Measurements from ENCODE around the gene HMX1.

The HMX1 gene

GRCh38 chr4:8840006-8840793 is 31.4 kb downstream of the HMX1 start:
- no peak for DNase-seq (ENCODE audit: low read depth)

GRCh38 chr4:8838961-8839431 is 32.6 kb downstream of the HMX1 start:
- no peak for DNase-seq (ENCODE audit: low read depth)

- no peak for DNase-seq (ENCODE audit: low read depth)
Measured at GRCh38 chr4:8838296-8838960, 33.2 kb downstream of the HMX1 start.

- DNase-seq (ENCODE audit: low read depth): no peak
Measured at GRCh38 chr4:8837181-8837841, 34.3 kb downstream of the HMX1 start.

- DNase-seq (ENCODE audit: low read depth): no peak
Measured at GRCh38 chr4:8836664-8837171, 34.9 kb downstream of the HMX1 start.

- no peak for DNase-seq (ENCODE audit: low read depth)
Measured at GRCh38 chr4:8835521-8836365, 35.9 kb downstream of the HMX1 start.

- DNase-seq (ENCODE audit: low read depth): no peak
Measured at GRCh38 chr4:8834681-8835220, 36.9 kb downstream of the HMX1 start.

- no peak for DNase-seq (ENCODE audit: low read depth)
Measured at GRCh38 chr4:8832113-8832915, 39.3 kb downstream of the HMX1 start.

GRCh38 chr4:8831221-8832112 is 40.2 kb downstream of the HMX1 start:
- DNase-seq (ENCODE audit: low read depth): no peak

- no peak for DNase-seq (ENCODE audit: low read depth)
Measured at GRCh38 chr4:8830611-8831200, 40.9 kb downstream of the HMX1 start.

GRCh38 chr4:8830056-8830455 is 41.6 kb downstream of the HMX1 start:
- no peak for DNase-seq (ENCODE audit: low read depth)

- no peak for DNase-seq (ENCODE audit: low read depth)
Measured at GRCh38 chr4:8829584-8829983, 42.1 kb downstream of the HMX1 start.

- no peak for DNase-seq (ENCODE audit: low read depth)
Measured at GRCh38 chr4:8828869-8829268, 42.8 kb downstream of the HMX1 start.

- no peak for DNase-seq (ENCODE audit: low read depth)
Measured at GRCh38 chr4:8821151-8821950, 50.3 kb downstream of the HMX1 start.

- no peak for DNase-seq (ENCODE audit: low read depth)
Measured at GRCh38 chr4:8820178-8821102, 51.2 kb downstream of the HMX1 start.

- DNase-seq (ENCODE audit: low read depth): no peak
Measured at GRCh38 chr4:8819473-8820177, 52.0 kb downstream of the HMX1 start.

- DNase-seq (ENCODE audit: low read depth): no peak
Measured at GRCh38 chr4:8819019-8819418, 52.6 kb downstream of the HMX1 start.

Data from HS-27A (cell line).